AG09309 (cell line): ENCODE results near the gene PLCG2.

ENCODE experiments used
- DNase-seq: peaks from one replicate; pipeline ENCODE4 v3.0.0-alpha.2; 2010; ENCODE audit warnings: low read depth
- H3K4me3 ChIP-seq: 2 replicates; pipeline ENCODE4 v1.5.1; 2011; ENCODE audit warnings: mild to moderate bottlenecking, low read depth, low read length, moderate library complexity; ENCODE audit not compliant: control insufficient read depth
- TF ChIP-seq, protein P1 (sequence below): IDR thresholded peaks from 2 replicates; pipeline ENCODE4 v1.5.1; 2011; ENCODE audit warnings: mild to moderate bottlenecking, low read depth, low read length, inconsistent platforms; ENCODE audit not compliant: insufficient read depth, control insufficient read depth; ENCODE audit errors: missing control alignments

PLCG2 gene

GRCh38 chr16:81900456-81900855 is 121.4 kb downstream of the PLCG2 start:
- H3K4me3 ChIP-seq: no peak overlapping the region
- DNase-seq: no peak
- TF ChIP-seq, protein P1, sequence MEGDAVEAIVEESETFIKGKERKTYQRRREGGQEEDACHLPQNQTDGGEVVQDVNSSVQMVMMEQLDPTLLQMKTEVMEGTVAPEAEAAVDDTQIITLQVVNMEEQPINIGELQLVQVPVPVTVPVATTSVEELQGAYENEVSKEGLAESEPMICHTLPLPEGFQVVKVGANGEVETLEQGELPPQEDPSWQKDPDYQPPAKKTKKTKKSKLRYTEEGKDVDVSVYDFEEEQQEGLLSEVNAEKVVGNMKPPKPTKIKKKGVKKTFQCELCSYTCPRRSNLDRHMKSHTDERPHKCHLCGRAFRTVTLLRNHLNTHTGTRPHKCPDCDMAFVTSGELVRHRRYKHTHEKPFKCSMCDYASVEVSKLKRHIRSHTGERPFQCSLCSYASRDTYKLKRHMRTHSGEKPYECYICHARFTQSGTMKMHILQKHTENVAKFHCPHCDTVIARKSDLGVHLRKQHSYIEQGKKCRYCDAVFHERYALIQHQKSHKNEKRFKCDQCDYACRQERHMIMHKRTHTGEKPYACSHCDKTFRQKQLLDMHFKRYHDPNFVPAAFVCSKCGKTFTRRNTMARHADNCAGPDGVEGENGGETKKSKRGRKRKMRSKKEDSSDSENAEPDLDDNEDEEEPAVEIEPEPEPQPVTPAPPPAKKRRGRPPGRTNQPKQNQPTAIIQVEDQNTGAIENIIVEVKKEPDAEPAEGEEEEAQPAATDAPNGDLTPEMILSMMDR: no peak

- TF ChIP-seq, protein P1: no peak
- H3K4me3 ChIP-seq: no peak overlapping the region
- no peak for DNase-seq
Observed at GRCh38 chr16:81901484-81901883, 122.4 kb downstream of the PLCG2 start.

- H3K4me3 ChIP-seq: no peak overlapping the region
- TF ChIP-seq, protein P1: no peak
- no peak for DNase-seq
Observed at GRCh38 chr16:81902025-81902424, 122.9 kb downstream of the PLCG2 start.

DNA sequence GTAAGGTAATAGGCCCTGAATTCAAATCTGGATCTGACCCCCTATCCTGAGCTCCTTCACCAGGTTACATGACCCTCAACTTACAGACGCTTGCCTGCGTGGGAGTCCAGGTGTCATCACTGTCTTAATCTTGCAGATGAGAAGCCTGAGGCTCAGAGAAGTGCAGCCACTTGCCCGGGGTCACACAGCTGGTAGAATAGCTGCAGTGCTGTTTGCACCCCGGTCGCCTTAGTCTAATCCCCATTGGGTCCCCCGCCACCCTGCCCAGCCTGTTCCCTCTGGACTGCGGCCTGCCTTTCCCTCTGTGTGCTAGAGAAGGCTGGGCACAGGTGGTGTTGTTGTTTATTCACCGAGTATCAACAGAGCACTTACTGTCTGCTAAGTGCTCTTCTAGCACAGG is 125.2 kb downstream of the PLCG2 start:
- H3K4me3 ChIP-seq: no peak overlapping the region
- DNase-seq: no peak
- TF ChIP-seq, protein P1: no peak

- DNase-seq: no peak
- no peak overlapping the region for H3K4me3 ChIP-seq
- TF ChIP-seq, protein P1: no peak
Observed at GRCh38 chr16:81905277-81905676, 126.2 kb downstream of the PLCG2 start.

GRCh38 chr16:81907681-81908080 is 128.6 kb downstream of the PLCG2 start:
- no peak for DNase-seq
- no peak overlapping the region for H3K4me3 ChIP-seq
- TF ChIP-seq, protein P1: no peak
